Aorta (tissue), 5 donors: ENCODE data around the gene LSM2. TPM values are rescaled to one million over a fixed set of nuclear protein-coding genes. Genes with fewer than 3 reads are reported as not detected.
A peak's percentile ranks its signal among the peaks of the same experiment; 100 is the strongest.
"Not testable (repeated sequence)": the region's sequence is repeated elsewhere in the genome, so short reads cannot be mapped to it uniquely, and the experiment has no call there.

Experiments used
- ATAC-seq: fragments of 200-7000 bp; cut with Tn5 transposase; one replicate; pipeline ENCODE4 v1.9.1; 2022; ENCODE audit warnings: moderate library complexity; ENCODE audit not compliant: low FRiP score
- DNase-seq, 2 donors: peaks; one replicate each; pipeline ENCODE4 v3.0.0-alpha.2; 2020
- H3K27ac ChIP-seq, 2 donors: one replicate each; pipeline ENCODE4 v1.5.1; 2013; ENCODE audit warnings: low read length in 2 of 2, mild to moderate bottlenecking in 2 of 2, moderate library complexity in 2 of 2, control low read depth in 1 of 2, inconsistent platforms in 1 of 2, low read depth in 1 of 2
- H3K27me3 ChIP-seq, 2 donors: one replicate each; pipeline ENCODE4 v1.6.1; 2013; ENCODE audit warnings: control low read depth in 1 of 2, low read length in 1 of 2, mild to moderate bottlenecking in 1 of 2, moderate library complexity in 1 of 2; ENCODE audit not compliant: insufficient read depth in 2 of 2, control insufficient read depth in 1 of 2
- H3K36me3 ChIP-seq, 2 donors: one replicate each; pipeline ENCODE4 v1.6.1; 2013; ENCODE audit warnings: control low read depth in 1 of 2, low read length in 1 of 2, mild to moderate bottlenecking in 1 of 2; ENCODE audit not compliant: insufficient read depth in 2 of 2, control insufficient read depth in 1 of 2
- H3K4me1 ChIP-seq, 2 donors: one replicate each; pipeline ENCODE4 v1.6.1; 2013; ENCODE audit warnings: low read length in 2 of 2, control low read depth in 1 of 2, mild to moderate bottlenecking in 1 of 2, moderate library complexity in 1 of 2; ENCODE audit not compliant: insufficient read depth in 2 of 2, control insufficient read depth in 1 of 2
- H3K4me3 ChIP-seq, 2 donors: one replicate each; pipeline ENCODE4 v1.5.1; 2013; ENCODE audit warnings: low read length in 2 of 2, control low read depth in 1 of 2, mild to moderate bottlenecking in 1 of 2
- H3K9me3 ChIP-seq: one replicate; pipeline ENCODE4 v1.6.1; 2013; ENCODE audit warnings: mild to moderate bottlenecking, low read length; ENCODE audit not compliant: control insufficient read depth
- WGBS, 2 donors: extraction: QIAGEN DNeasy Blood & Tissue Kit; methylation state at CpG; one replicate each; pipeline ENCODE4 v1.1.7; 2013; 5-methylcytosine and 5-hydroxymethylcytosine counted together
- intact Hi-C, 2 donors: fragments of 100-400 bp; cut with DNase I; formaldehyde crosslinking; loops; one replicate each; pipeline versions ENCODE4 v1.14.2 to v1.15.0; 2022
- polyA plus RNA-seq, 2 donors: library from polyadenylated mRNA; stranded (reverse); fragments of 200-250 nt; gene quantifications; one replicate each; pipeline ENCODE4 v1.2.3, GENCODE V29; 2013
- total RNA-seq, 2 donors: library from RNA; stranded (reverse); fragmentation: NEBNext Ultra II Directional; extraction: Animal tissue kit (Norgen Biotek cat#: 25700); gene quantifications; one replicate each; pipeline ENCODE4 v1.2.1, GENCODE V29; 2021
- donor health status: healthy with polysubstance abuse.
- donor health status: Bipolar disorder and iron deficiency.
- donor health status: DM: no; HTN: no; CAD: no.
- donor health status: DM: no; HTN: no; CAD: no.
- donor health status: DM: yes; HTN: yes; CAD: no.

Gene LSM2
- total and polyA plus RNA-seq, 4 donors: 32.4 to 42.2 (median 37.5) TPM

DNA sequence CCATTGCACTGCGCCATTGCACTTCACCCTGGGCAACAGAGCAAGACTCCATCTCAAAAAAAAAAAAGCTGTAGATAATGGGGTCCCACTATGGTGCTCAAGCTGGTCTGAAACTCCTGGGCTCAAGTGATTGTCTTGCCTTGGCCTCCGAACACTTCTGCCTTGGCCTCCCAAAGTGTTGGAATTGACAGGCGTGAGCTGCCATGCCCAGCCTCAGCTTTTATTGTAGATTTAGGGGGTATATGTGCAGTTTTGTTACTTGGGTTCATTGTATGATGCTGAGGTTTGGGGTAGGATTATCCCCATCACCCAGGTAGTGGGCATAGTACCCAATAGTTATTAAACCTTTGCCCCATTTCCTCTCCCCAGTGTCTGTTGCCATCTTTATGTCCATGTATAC lies 32.2 kb upstream of the LSM2 start:
- ATAC-seq (no peak), DNase-seq (no peak)
- WGBS, 2 donors: 94 to 95% methylated on average over 3 of the region's 3 CpGs
- intact Hi-C loops: loop anchor here in 1 of 2 donors (10.0 kb wide), 1 partner anchor 154 kb away; the partner anchor contains the start of gene LY6G5C
- Histone ChIP-seq H3K27me3 (no peaks in the 10 kb centered on the region), H3K36me3 (peaks cover 0 to 8% of the 10 kb centered on the region in 2 donors), H3K4me1 (no peaks in the 10 kb centered on the region), H3K4me3 (no peak overlapping the region), H3K27ac (no peak overlapping the region), H3K9me3 (no peaks in the 10 kb centered on the region)

DNA sequence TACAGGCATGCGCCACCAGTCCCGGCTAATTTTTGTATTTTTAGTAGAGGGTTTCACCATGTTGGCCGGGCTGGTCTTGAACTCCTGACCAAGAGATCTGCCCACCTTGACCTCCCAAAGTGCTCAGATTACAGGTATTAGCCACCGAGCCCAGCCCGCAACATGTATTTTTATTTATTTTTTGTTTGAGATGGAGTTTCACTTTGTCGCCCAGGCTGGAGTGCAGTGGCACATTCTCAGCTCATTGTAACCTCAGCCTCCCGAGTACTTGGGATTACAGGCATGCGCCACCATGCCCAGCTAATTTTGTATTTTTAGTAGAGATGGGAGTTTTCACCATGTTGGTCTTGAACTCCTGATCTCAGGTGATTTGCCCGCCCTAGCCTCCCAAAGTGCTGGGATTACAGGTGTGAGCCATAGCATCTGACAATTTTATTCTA lies 31.4 kb upstream of the LSM2 start:
- not testable (repeated sequence) for H3K9me3 ChIP-seq, H3K4me3 ChIP-seq, H3K36me3 ChIP-seq, H3K4me1 ChIP-seq, DNase-seq, H3K27ac ChIP-seq, ATAC-seq, H3K27me3 ChIP-seq
- intact Hi-C loops: loop anchor here in 1 of 2 donors (10.0 kb wide), 1 partner anchor 153 kb away; the partner anchor contains the start of gene LY6G5C
- 86% methylated on average over 9 of the region's 9 CpGs for WGBS, 2 donors

DNA sequence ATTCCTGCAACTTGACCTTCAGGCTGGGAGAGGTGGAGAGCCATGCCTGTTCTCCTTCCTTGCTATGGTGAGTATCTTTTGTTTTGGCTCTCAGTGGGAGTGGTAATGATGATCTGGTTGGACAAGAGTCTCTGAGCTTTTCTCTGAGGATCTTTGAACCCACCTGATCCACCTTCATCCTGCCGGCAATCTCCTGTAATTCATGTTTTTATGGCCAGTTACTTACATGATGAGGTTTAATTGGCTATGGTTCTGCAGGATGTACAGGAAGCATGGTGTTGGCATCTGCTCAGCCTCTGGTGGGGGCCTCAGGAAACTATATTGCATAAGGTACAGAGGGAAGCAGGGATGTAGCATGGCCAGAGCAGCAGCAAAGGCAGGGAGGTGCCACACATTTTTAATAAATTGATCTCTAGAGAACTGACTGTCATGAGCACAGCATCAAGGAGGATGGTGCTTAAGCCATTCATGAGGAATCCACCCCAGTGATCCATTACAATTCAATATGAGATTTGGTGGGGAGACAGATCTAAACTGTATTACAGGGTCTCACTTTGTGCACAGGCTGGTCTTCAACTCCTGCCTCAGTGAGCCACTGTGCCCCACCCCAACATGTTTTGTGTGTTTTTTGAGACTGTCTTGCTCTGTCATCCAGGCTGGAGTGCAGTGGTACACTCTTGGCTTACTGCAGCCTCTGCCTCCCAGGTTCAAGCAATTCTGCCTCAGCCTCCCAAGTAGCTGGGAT lies 30.8 kb upstream of the LSM2 start:
- H3K27ac ChIP-seq: peak overlapping the region in 1 of 2 donors; percentile 18

DNA sequence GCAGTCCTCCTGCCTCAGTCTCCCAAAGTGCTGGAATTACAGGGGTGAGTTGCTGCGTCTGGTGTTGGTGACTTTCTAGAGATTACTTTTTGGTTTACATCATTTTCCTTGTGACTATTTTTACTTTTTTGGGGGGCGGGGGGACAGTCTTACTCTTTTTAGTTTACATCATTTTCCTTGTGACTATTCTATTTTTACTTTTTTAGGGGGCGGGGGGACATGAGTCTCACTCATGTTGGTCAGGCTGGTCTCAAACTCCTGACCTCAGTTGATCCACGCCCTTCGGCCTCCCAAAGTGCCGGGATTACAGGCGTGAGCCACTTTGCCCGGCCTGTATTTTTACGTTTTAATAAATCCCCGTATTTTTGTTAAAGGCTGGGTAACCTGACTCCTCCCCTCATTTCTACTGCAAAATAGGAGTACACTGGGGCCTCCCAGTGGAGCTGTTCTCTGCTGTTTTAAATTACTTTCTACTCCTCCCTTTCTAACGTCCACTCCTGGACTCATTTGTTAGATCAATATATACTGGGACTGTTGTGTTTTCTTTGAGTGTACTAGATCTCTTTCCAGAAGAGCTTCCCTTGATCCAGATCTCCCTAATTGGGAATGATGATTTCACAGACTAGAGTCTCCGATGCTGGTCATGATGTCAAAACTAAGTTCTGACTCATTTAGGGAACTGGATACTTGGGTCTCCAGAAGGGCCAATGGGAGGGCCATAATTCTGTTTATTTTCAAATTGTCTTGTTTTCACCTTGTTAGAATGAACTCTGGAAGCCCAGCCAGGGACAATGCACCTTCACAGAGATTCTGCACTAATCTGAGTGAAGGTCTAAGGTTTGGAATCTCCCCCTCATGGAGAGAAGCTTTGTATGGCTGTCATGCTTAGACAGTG lies 30.0 kb upstream of the LSM2 start:
- Histone ChIP-seq H3K36me3 (peaks cover 0 to 8% of the 10 kb centered on the region in 2 donors), H3K4me1 (peaks cover 0 to 2% of the 10 kb centered on the region in 2 donors)
- intact Hi-C loops: loop anchor here in 1 of 2 donors (10.0 kb wide), 1 partner anchor 152 kb away; the partner anchor contains the start of gene LY6G5C

More for the DNA sequence above, 30.8 kb upstream of the LSM2 start:
- 56 to 68% methylated on average over 1 of the region's 1 CpG for WGBS, 2 donors
- intact Hi-C loops: loop anchor here in 1 of 2 donors (10.0 kb wide), 1 partner anchor 153 kb away; the partner anchor contains the start of gene LY6G5C
- ATAC-seq (no peak), DNase-seq (no peak)
- no peaks in the 10 kb centered on the region for H3K27me3 ChIP-seq
- peaks cover 0 to 2% of the 10 kb centered on the region in 2 donors for H3K4me1 ChIP-seq
- peaks cover 0 to 8% of the 10 kb centered on the region in 2 donors for H3K36me3 ChIP-seq
- no peaks in the 10 kb centered on the region for H3K9me3 ChIP-seq
- H3K4me3 ChIP-seq: no peak overlapping the region

DNA sequence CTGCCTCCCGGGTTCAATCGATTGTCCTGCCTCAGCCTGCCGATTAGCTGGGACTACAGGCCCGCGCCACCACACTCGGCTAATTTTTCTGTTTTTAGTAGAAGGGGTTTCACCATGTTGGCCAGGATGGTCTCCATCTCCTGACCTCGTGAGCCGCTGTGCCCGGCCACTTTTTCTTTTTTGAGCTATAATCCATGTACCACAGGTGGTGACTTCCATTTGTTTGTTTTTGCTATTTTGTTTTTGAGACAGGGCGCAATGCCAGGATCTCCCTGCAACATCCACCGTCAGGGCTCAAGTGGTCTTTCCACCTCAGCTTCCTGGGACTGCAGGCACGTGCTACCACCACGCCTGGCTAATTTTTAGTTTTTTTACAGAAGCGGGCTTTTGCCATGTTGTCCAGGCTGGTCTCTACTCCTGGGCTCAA lies 29.3 kb upstream of the LSM2 start:
- Histone ChIP-seq H3K27me3 (no peaks in the 10 kb centered on the region), H3K4me3 (no peak overlapping the region), H3K4me1 (peaks cover under 1 to 2% of the 10 kb centered on the region in 2 donors), H3K27ac (peak overlapping the region in 1 of 2 donors; percentile 61), H3K9me3 (no peaks in the 10 kb centered on the region), H3K36me3 (peaks cover 0 to 8% of the 10 kb centered on the region in 2 donors)
- ATAC-seq (no peak), DNase-seq (no peak)
- intact Hi-C loops: loop anchor here in 1 of 2 donors (10.0 kb wide), 1 partner anchor 151 kb away; the partner anchor contains the start of gene LY6G5C
- 15 to 18% methylated on average over 14 of the region's 14 CpGs for WGBS, 2 donors

More for the DNA sequence above, 30.0 kb upstream of the LSM2 start:
- Histone ChIP-seq H3K27ac (peak overlapping the region in 1 of 2 donors; percentile 61), H3K27me3 (no peaks in the 10 kb centered on the region), H3K4me3 (no peak overlapping the region), H3K9me3 (no peaks in the 10 kb centered on the region)
- 10 to 11% methylated on average over 12 of the region's 12 CpGs for WGBS, 2 donors
- ATAC-seq: no peak
- DNase-seq: no peak

DNA sequence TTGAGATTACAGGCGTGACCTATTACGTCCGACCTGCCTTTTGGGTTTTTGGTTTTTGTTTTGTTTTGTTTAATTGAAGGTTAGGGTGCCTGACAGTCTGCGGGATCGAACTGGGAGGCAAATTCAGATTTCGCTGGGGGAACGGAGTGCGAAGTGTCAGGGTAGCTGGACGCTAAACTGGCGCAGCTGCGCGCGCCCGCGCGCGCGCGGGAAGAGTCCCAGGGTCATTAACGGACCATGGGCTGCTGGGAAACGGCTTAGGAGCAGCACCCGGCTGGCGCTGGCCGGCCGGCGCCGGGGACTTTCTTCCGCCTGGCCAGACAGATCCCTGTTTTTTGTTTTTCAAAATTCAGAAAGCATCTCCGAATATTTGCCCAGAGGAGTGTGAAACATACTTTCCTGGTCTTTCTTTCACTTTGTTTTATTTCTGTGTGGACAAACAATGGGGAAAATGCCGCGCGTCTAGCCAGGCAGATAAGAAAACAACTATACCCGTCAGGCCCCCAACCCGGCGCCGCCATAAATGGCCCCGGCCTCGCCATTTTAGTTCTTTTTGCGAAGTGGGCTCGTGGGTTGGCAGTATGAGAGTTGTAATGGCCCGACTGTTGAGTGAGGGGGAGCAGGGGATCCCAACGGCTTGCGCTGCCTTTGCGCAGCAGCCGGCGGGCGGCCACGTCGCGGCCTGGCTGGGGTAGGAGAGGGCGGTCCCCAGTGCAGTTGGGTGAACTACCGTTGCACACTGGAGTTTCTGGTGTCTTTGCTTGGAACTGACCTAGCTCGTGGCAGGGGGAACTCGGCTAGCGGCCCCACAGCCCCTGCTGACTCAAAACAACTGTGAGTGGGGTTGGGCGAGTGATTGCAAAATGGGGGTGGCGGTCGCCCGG lies 27.8 kb upstream of the LSM2 start:
- Histone ChIP-seq H3K4me3 (peak overlapping the region; percentile 54 to 91), H3K9me3 (no peaks in the 10 kb centered on the region), H3K27ac (peak overlapping the region; percentile 53 to 80), H3K36me3 (peaks cover 0 to 6% of the 10 kb centered on the region in 2 donors), H3K4me1 (peaks cover 2 to 3% of the 10 kb centered on the region in 2 donors), H3K27me3 (no peaks in the 10 kb centered on the region)
- intact Hi-C loops: loop anchor here (2.0 to 10.0 kb wide), 4 partner anchors 28 to 150 kb away; partner anchors contain the start of genes VARS1 (in 2 of the 2), LY6G5C (in 1 of the 2) and NEU1 (in 1 of the 2)
- ATAC-seq (peak; percentile 90), DNase-seq (peak; percentile 92 to 95)
- WGBS, 2 donors: 0 to 1% methylated on average over 59 of the region's 59 CpGs

DNA sequence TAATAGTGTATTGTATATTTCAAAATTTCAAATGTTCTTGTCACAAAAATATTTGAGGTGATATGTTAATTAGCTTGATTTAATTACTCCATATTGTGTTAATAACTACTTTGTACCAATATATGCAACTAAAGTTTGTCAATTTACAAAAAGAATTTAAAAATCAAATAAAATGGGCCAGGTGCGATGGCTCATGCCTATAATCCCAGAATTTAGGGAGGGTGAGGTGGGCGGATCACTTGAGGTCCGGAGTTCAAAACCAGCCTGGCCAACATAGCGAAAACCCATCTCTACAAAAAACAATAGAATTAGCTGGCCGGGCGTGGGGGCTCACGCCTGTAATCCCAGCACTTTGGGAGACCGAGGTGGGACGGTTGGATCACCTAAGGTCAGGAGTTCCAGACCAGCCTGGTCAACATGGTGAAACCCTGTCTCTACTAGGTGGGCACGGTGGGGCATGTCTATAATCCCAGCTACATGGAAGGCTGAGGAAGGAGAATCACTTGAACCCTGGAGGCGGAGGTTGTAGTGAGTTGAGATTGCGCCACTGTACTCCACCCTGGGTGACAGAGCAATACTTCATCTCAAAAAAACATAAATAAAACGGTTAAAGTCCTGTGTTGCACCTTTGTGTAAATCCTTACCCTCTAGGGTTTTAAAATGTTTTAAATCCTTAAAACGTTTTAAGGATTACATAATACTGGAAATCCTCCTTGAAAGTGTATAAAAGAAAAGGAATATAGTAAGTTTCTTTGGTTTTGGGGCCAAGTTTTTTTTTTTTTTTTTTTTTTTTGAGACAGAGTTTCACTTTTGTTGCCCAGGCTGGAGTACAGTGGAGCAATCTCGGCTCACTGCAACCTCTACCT lies 24.8 kb upstream of the LSM2 start:
- Histone ChIP-seq H3K36me3 (no peaks in the 10 kb centered on the region), H3K27me3 (peaks cover 0 to 2% of the 10 kb centered on the region in 2 donors), H3K4me3 (no peak overlapping the region), H3K4me1 (peaks cover 2 to 3% of the 10 kb centered on the region in 2 donors), H3K27ac (no peak overlapping the region), H3K9me3 (no peaks in the 10 kb centered on the region)
- no peak for ATAC-seq
- intact Hi-C loops: loop anchor here (2.0 to 10.0 kb wide), 3 partner anchors 34 to 151 kb away; partner anchors contain the start of genes LY6G5C (in 2 of the 2) and VARS1 (in 2 of the 2)
- no peak for DNase-seq
- WGBS, 2 donors: 83 to 84% methylated on average over 15 of the region's 15 CpGs
